IPS DF 6.9 (cell line): ENCODE data around the gene CNTN6.

ENCODE experiments used
- DNase-seq: peaks from one replicate; pipeline ENCODE4 v3.0.0-alpha.2; 2013; ENCODE audit warnings: low read depth, low spot score
- H3K27ac ChIP-seq: one replicate; pipeline ENCODE4 v1.5.1; 2013; ENCODE audit warnings: low read length, control low read depth
- H3K27me3 ChIP-seq: 2 replicates; pipeline ENCODE4 v1.6.1; 2013; ENCODE audit warnings: mild to moderate bottlenecking, low read length; ENCODE audit not compliant: control insufficient read depth, insufficient read depth
- H3K36me3 ChIP-seq: 2 replicates; pipeline ENCODE4 v1.6.1; 2013; ENCODE audit warnings: low read length; ENCODE audit not compliant: control insufficient read depth, insufficient read depth
- H3K4me1 ChIP-seq: 2 replicates; pipeline ENCODE4 v1.6.1; 2013; ENCODE audit warnings: low read length; ENCODE audit not compliant: control insufficient read depth, insufficient read depth
- H3K4me3 ChIP-seq: 2 replicates; pipeline ENCODE4 v1.5.1; 2013; ENCODE audit warnings: mild to moderate bottlenecking, low read length
- H3K9me3 ChIP-seq: 2 replicates; pipeline ENCODE4 v1.6.1; 2013; ENCODE audit warnings: low read length, inconsistent platforms; ENCODE audit not compliant: control insufficient read depth, insufficient read depth
- WGBS: extraction: QIAGEN DNeasy Blood & Tissue Kit; methylation state at CpG from one replicate; pipeline ENCODE4 v1.1.7; 2013; ENCODE audit warnings: mixed read lengths, missing lambda C conversion rate; ENCODE audit not compliant: insufficient read length, insufficient coverage; 5-methylcytosine and 5-hydroxymethylcytosine counted together

The CNTN6 gene

GRCh38 chr3:1091286-1091685 lies 1.5 kb upstream of the CNTN6 start:
- no peak overlapping the region for H3K27ac ChIP-seq
- no peak for DNase-seq
- no peak overlapping the region for H3K4me3 ChIP-seq
- no peaks in the 10 kb centered on the region for H3K36me3 ChIP-seq
- H3K9me3 ChIP-seq = peaks cover 6% of the 10 kb centered on the region
- no peaks in the 10 kb centered on the region for H3K27me3 ChIP-seq
- no peaks in the 10 kb centered on the region for H3K4me1 ChIP-seq
- whole genome bisulfite sequencing = no CpG with 5 or more reads among the region's 1 CpG

- Histone ChIP-seq H3K4me3 (no peak overlapping the region), H3K27me3 (no peaks in the 10 kb centered on the region), H3K9me3 (peaks cover 6% of the 10 kb centered on the region), H3K36me3 (no peaks in the 10 kb centered on the region), H3K4me1 (no peaks in the 10 kb centered on the region), H3K27ac (no peak overlapping the region)
- no CpG with 5 or more reads among the region's 2 CpGs for WGBS
- DNase-seq = no peak
Observed at GRCh38 chr3:1092061-1092460, 763 bp upstream of the CNTN6 start.

- DNase-seq = no peak
- Histone ChIP-seq H3K9me3 (peaks cover 6% of the 10 kb centered on the region), H3K27me3 (no peaks in the 10 kb centered on the region), H3K4me3 (no peak overlapping the region), H3K4me1 (no peaks in the 10 kb centered on the region), H3K36me3 (no peaks in the 10 kb centered on the region), H3K27ac (no peak overlapping the region)
- WGBS = no CpG with 5 or more reads among the region's 6 CpGs
Observed at GRCh38 chr3:1093217-1093616, 393 bp downstream of the CNTN6 start.

GRCh38 chr3:1103525-1103924 lies 10.7 kb downstream of the CNTN6 start:
- no peaks in the 10 kb centered on the region for H3K27me3 ChIP-seq
- no peak for DNase-seq
- no peak overlapping the region for H3K27ac ChIP-seq
- H3K4me1 ChIP-seq = no peaks in the 10 kb centered on the region
- no peaks in the 10 kb centered on the region for H3K36me3 ChIP-seq
- WGBS = no CpG with 5 or more reads among the region's 6 CpGs
- peaks cover 3% of the 10 kb centered on the region; the same call in 1 of the 2 replicates for H3K9me3 ChIP-seq
- H3K4me3 ChIP-seq = no peak overlapping the region

GRCh38 chr3:1117843-1118473 lies 25.1 kb downstream of the CNTN6 start:
- Histone ChIP-seq H3K36me3 (no peaks in the 10 kb centered on the region), H3K9me3 (peaks cover 2% of the 10 kb centered on the region; the same call in 1 of the 2 replicates), H3K27ac (no peak overlapping the region), H3K4me3 (no peak overlapping the region), H3K27me3 (no peaks in the 10 kb centered on the region), H3K4me1 (no peaks in the 10 kb centered on the region)
- DNase-seq = no peak
- WGBS = no CpG with 5 or more reads among the region's 8 CpGs

GRCh38 chr3:1131166-1131565 lies 38.3 kb downstream of the CNTN6 start:
- DNase-seq = no peak
- Histone ChIP-seq H3K9me3 (peaks cover 12% of the 10 kb centered on the region), H3K4me3 (no peak overlapping the region), H3K4me1 (no peaks in the 10 kb centered on the region), H3K27me3 (no peaks in the 10 kb centered on the region), H3K27ac (no peak overlapping the region), H3K36me3 (no peaks in the 10 kb centered on the region)
- WGBS = no CpG with 5 or more reads among the region's 1 CpG

- no peak overlapping the region for H3K27ac ChIP-seq
- peaks cover 14% of the 10 kb centered on the region for H3K9me3 ChIP-seq
- H3K27me3 ChIP-seq = no peaks in the 10 kb centered on the region
- H3K36me3 ChIP-seq = no peaks in the 10 kb centered on the region
- H3K4me3 ChIP-seq = no peak overlapping the region
- no peak for DNase-seq
- WGBS = no CpG with 5 or more reads among the region's 2 CpGs
- H3K4me1 ChIP-seq = no peaks in the 10 kb centered on the region
Observed at GRCh38 chr3:1135194-1135593, 42.4 kb downstream of the CNTN6 start.

- whole genome bisulfite sequencing = no CpG with 5 or more reads among the region's 2 CpGs
- no peak overlapping the region for H3K27ac ChIP-seq
- H3K27me3 ChIP-seq = no peaks in the 10 kb centered on the region
- no peaks in the 10 kb centered on the region for H3K4me1 ChIP-seq
- H3K36me3 ChIP-seq = no peaks in the 10 kb centered on the region
- H3K4me3 ChIP-seq = no peak overlapping the region
- peaks cover 9% of the 10 kb centered on the region for H3K9me3 ChIP-seq
- DNase-seq = no peak
Observed at GRCh38 chr3:1138036-1138435, 45.2 kb downstream of the CNTN6 start.

- Histone ChIP-seq H3K27ac (no peak overlapping the region), H3K4me1 (no peaks in the 10 kb centered on the region), H3K9me3 (peaks cover 8% of the 10 kb centered on the region), H3K36me3 (no peaks in the 10 kb centered on the region), H3K27me3 (no peaks in the 10 kb centered on the region), H3K4me3 (no peak overlapping the region)
- DNase-seq = no peak
- WGBS = no CpG with 5 or more reads among the region's 1 CpG
Observed at GRCh38 chr3:1139071-1139470, 46.2 kb downstream of the CNTN6 start.

- H3K36me3 ChIP-seq = no peaks in the 10 kb centered on the region
Observed at GRCh38 chr3:1147326-1147725, 54.5 kb downstream of the CNTN6 start.

GRCh38 chr3:1147819-1148218 lies 55.0 kb downstream of the CNTN6 start:
- H3K27me3 ChIP-seq = no peaks in the 10 kb centered on the region; the same call in 1 of the 2 replicates
- no CpG with 5 or more reads among the region's 2 CpGs for WGBS
- DNase-seq = no peak
- H3K4me1 ChIP-seq = no peaks in the 10 kb centered on the region
- H3K9me3 ChIP-seq = no peaks in the 10 kb centered on the region; the same call in 1 of the 2 replicates
- H3K27ac ChIP-seq = no peak overlapping the region
- no peak overlapping the region for H3K4me3 ChIP-seq
- no peaks in the 10 kb centered on the region for H3K36me3 ChIP-seq

More at GRCh38 chr3:1147326-1147725, 54.5 kb downstream of the CNTN6 start:
- no peaks in the 10 kb centered on the region for H3K4me1 ChIP-seq
- WGBS = no CpG with 5 or more reads among the region's 1 CpG
- H3K4me3 ChIP-seq = no peak overlapping the region
- H3K27ac ChIP-seq = no peak overlapping the region
- no peaks in the 10 kb centered on the region; the same call in 1 of the 2 replicates for H3K27me3 ChIP-seq
- H3K9me3 ChIP-seq = no peaks in the 10 kb centered on the region; the same call in 1 of the 2 replicates
- no peak for DNase-seq
